ENCODE results near the gene MORN2. TPM values are rescaled to one million over a fixed set of nuclear protein-coding genes. Genes with fewer than 3 reads are reported as not detected.

MORN2 gene
- total and polyA plus RNA-seq, 2 donors (not counting 3 experiments of a cell fraction or from before 2014, with no cell fraction given) = 11.6 to 15.0 TPM

DNA sequence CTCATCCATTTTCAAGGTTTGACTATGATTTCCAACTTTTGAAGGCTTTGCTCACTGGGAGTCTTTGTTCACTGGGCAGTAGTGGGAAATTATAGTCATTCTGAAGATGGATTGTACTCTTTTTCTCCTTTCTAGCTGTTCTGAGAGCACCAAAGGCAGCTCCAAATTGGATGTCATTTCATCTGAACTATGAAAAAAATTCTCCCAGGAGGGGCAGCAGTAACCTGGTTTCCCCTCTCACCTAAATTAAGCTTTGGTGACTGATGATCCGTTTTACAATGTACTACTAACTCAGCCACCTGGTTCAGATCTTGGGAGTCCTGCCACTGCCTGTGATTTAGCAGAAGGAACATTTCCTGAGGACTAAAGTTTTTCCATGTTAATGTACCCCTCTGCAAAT lies 31.5 kb downstream of the MORN2 start:
- Histone ChIP-seq H3K4me2 (ENCODE audit: insufficient read depth, low read length) (no peak overlapping the region), H3K9me1 (replicated peaks; ENCODE audit: control insufficient read depth, extremely low read depth, insufficient read depth, low read length) (no peaks in the 10 kb centered on the region), H3K4me1 (ENCODE audit: control insufficient read depth, extremely low read depth, insufficient read depth, low read length) (no peaks in the 10 kb centered on the region), H3K9me3 (replicated peaks; ENCODE audit: control insufficient read depth, insufficient read depth, low read length) (no peaks in the 10 kb centered on the region), H3K27me3 (ENCODE audit: control insufficient read depth in 2 of 2, insufficient read depth in 2 of 2, low read length in 2 of 2) (no peaks in the 10 kb centered on the region), H3K79me2 (ENCODE audit: control insufficient read depth, insufficient read depth, low read length) (no peaks in the 10 kb centered on the region), H3K4me3 (replicated peaks in 1 of 3; ENCODE audit: insufficient read depth in 1 of 3, low read depth in 1 of 3, low read length in 3 of 3) (no peak overlapping the region), H3K9ac (replicated peaks; ENCODE audit: extremely low read depth, insufficient read depth, low read length) (no peak overlapping the region), H3K27ac (ENCODE audit: insufficient read depth, low read depth, low read length) (no peak overlapping the region), H4K20me1 (replicated peaks; ENCODE audit: control insufficient read depth, extremely low read depth, insufficient read depth, low read length) (no peaks in the 10 kb centered on the region), H2AFZ (ENCODE audit: low read depth, low read length) (no peak overlapping the region), H3K36me3 (ENCODE audit: control insufficient read depth in 2 of 2, extremely low read depth in 1 of 2, insufficient read depth in 2 of 2, low read length in 2 of 2) (no peaks in the 10 kb centered on the region)
- POLR2A ChIA-PET = no interaction called here
- CTCF ChIA-PET = interaction anchor here (2.2 kb wide), 1 partner anchor 40 kb away, joined by 6 read pairs; no protein-coding TSS in a partner anchor
- dilution Hi-C loops (cut with MboI; ENCODE audit: extremely low pct_ligation_motif_present, low sequenced_read_pairs) (no loop called here), intact Hi-C loops (cut with micrococcal nuclease) (no loop called here)
- DNase-seq (ENCODE audit: low read depth, low spot score) (no peak), FAIRE-seq (no peak)
- TF ChIP-seq MYC (IDR thresholded peaks at IDR 0.05; ENCODE audit: low read depth, low read length) (no peak), JUN (IDR thresholded peaks at IDR 0.05; ENCODE audit: borderline replicate concordance, insufficient read depth, insufficient read length, low read depth) (no peak), EZH2 (IDR thresholded peaks at IDR 0.05; ENCODE audit: borderline replicate concordance, low read depth, low read length, severe bottlenecking) (no peak), POLR2A (IDR thresholded peaks at IDR 0.05; ENCODE audit: low read depth, low read length) (no peak), FOS (IDR thresholded peaks at IDR 0.05; ENCODE audit: borderline replicate concordance, insufficient read depth, low read length) (no peak)
- no TSS peak for BruUV-seq (replicated peaks)

GRCh38 chr2:38907743-38908562 lies 32.2 kb downstream of the MORN2 start:
- Histone ChIP-seq H3K36me3 (ENCODE audit: control insufficient read depth in 2 of 2, extremely low read depth in 1 of 2, insufficient read depth in 2 of 2, low read length in 2 of 2) (no peaks in the 10 kb centered on the region), H4K20me1 (replicated peaks; ENCODE audit: control insufficient read depth, extremely low read depth, insufficient read depth, low read length) (no peaks in the 10 kb centered on the region), H3K27ac (ENCODE audit: insufficient read depth, low read depth, low read length) (no peak overlapping the region), H3K27me3 (ENCODE audit: control insufficient read depth in 2 of 2, insufficient read depth in 2 of 2, low read length in 2 of 2) (no peaks in the 10 kb centered on the region), H2AFZ (ENCODE audit: low read depth, low read length) (no peak overlapping the region), H3K4me3 (replicated peaks in 1 of 3; ENCODE audit: insufficient read depth in 1 of 3, low read depth in 1 of 3, low read length in 3 of 3) (no peak overlapping the region), H3K9me1 (replicated peaks; ENCODE audit: control insufficient read depth, extremely low read depth, insufficient read depth, low read length) (no peaks in the 10 kb centered on the region), H3K4me1 (ENCODE audit: control insufficient read depth, extremely low read depth, insufficient read depth, low read length) (no peaks in the 10 kb centered on the region), H3K4me2 (ENCODE audit: insufficient read depth, low read length) (no peak overlapping the region), H3K9ac (replicated peaks; ENCODE audit: extremely low read depth, insufficient read depth, low read length) (no peak overlapping the region), H3K9me3 (replicated peaks; ENCODE audit: control insufficient read depth, insufficient read depth, low read length) (no peaks in the 10 kb centered on the region), H3K79me2 (ENCODE audit: control insufficient read depth, insufficient read depth, low read length) (no peaks in the 10 kb centered on the region)
- no TSS peak for BruUV-seq (replicated peaks)
- dilution Hi-C loops (cut with MboI; ENCODE audit: extremely low pct_ligation_motif_present, low sequenced_read_pairs) (no loop called here), intact Hi-C loops (cut with micrococcal nuclease) (no loop called here)
- DNase-seq (ENCODE audit: low read depth, low spot score) (no peak), FAIRE-seq (no peak)
- ChIA-PET CTCF (no interaction called here), POLR2A (no interaction called here)
- TF ChIP-seq POLR2A (IDR thresholded peaks at IDR 0.05; ENCODE audit: low read depth, low read length) (no peak), MAX (IDR thresholded peaks at IDR 0.05; ENCODE audit: insufficient read depth, insufficient read length) (no peak), GATA2 (IDR thresholded peaks at IDR 0.05; ENCODE audit: insufficient read depth, insufficient read length, low read depth, low read length) (no peak), EZH2 (IDR thresholded peaks at IDR 0.05; ENCODE audit: borderline replicate concordance, low read depth, low read length, severe bottlenecking) (no peak), MYC (IDR thresholded peaks at IDR 0.05; ENCODE audit: low read depth, low read length) (no peak), FOS (IDR thresholded peaks at IDR 0.05; ENCODE audit: borderline replicate concordance, insufficient read depth, low read length) (no peak), JUN (IDR thresholded peaks at IDR 0.05; ENCODE audit: borderline replicate concordance, insufficient read depth, insufficient read length, low read depth) (no peak), POLR2AphosphoS5 (IDR thresholded peaks at IDR 0.05; ENCODE audit: insufficient read depth, low read depth, low read length) (no peak)

Measured in endothelial cell of umbilical vein (primary cell).